Activated CD8-positive, alpha-beta T cell treated with anti-CD3 and anti-CD28 coated beads, Interleukin-2, amount 10 ng/mL, durations not matched to agents 7 days and 5 days (primary cell): ENCODE measurements around the gene ABCD4. TPM values are rescaled to one million over a fixed set of nuclear protein-coding genes. Genes with fewer than 3 reads are reported as not detected.

ENCODE experiments used
- ATAC-seq: fragments of 150-1000 bp; cut with Tn5 transposase; one replicate; pipeline ENCODE4 v1.10.0; 2021; ENCODE audit warnings: moderate library complexity
- CTCF ChIA-PET: fragments of 350-600 bp; sonication (Branson Sonifier 250); formaldehyde crosslinking; loops from one replicate; lab custom pipeline; 2021; ENCODE audit warnings: antibody characterized with exemption; lab: Charles Lee
- POLR2A ChIA-PET: fragments of 350-600 bp; sonication (Branson Sonifier 250); formaldehyde crosslinking; loops from one replicate; lab custom pipeline; 2021; ENCODE audit warnings: antibody characterized with exemption; lab: Charles Lee
- DNase-seq: peaks from one replicate; pipeline ENCODE4 v3.0.0-alpha.2; 2020
- H3K27ac Mint-ChIP-seq: one replicate; pipeline ENCODE4 v1.8.0; 2021; ENCODE audit warnings: mild to moderate bottlenecking, mixed read lengths
- H3K27me3 Mint-ChIP-seq: one replicate; pipeline ENCODE4 v1.8.0; 2021; ENCODE audit warnings: low read depth, mixed read lengths
- H3K36me3 Mint-ChIP-seq: one replicate; pipeline ENCODE4 v1.8.0; 2021; ENCODE audit warnings: low read depth, mixed read lengths
- H3K4me1 Mint-ChIP-seq: one replicate; pipeline ENCODE4 v1.8.0; 2021; ENCODE audit warnings: low read depth, mixed read lengths
- H3K4me3 Mint-ChIP-seq: one replicate; pipeline ENCODE4 v1.8.0; 2021; ENCODE audit warnings: mild to moderate bottlenecking, mixed read lengths
- H3K9me3 Mint-ChIP-seq: one replicate; pipeline ENCODE4 v1.8.0; 2022; ENCODE audit warnings: mixed read lengths; ENCODE audit not compliant: insufficient read depth
- total RNA-seq, 2 experiments: library from RNA; stranded (reverse); gene quantifications; one replicate each; pipeline ENCODE4 v1.2.3, GENCODE V29; 2021

Gene ABCD4
- total RNA-seq, 2 experiments from 2014 or later = 41.9 to 43.2 TPM

- H3K36me3 Mint-ChIP-seq = peaks cover 14% of the 10 kb centered on the region
- no peaks in the 10 kb centered on the region for H3K27me3 Mint-ChIP-seq
- no peak overlapping the region for H3K27ac Mint-ChIP-seq
- ChIA-PET CTCF (interaction anchor here (0.9 kb wide), 1 partner anchor 226 kb away, joined by 3 read pairs; no protein-coding TSS in a partner anchor), POLR2A (no interaction called here)
- ATAC-seq (no peak), DNase-seq (no peak)
- H3K4me3 Mint-ChIP-seq = no peak overlapping the region
- no peaks in the 10 kb centered on the region for H3K9me3 Mint-ChIP-seq
- peaks cover 22% of the 10 kb centered on the region for H3K4me1 Mint-ChIP-seq
Measured at GRCh38 chr14:74299061-74299545, 3.6 kb downstream of the ABCD4 start.

- H3K4me1 Mint-ChIP-seq = peaks cover 16% of the 10 kb centered on the region
- H3K9me3 Mint-ChIP-seq = no peaks in the 10 kb centered on the region
- ChIA-PET POLR2A (interaction anchor here (0.7 kb wide), 1 partner anchor 79 kb away, joined by 3 read pairs; no protein-coding TSS in a partner anchor), CTCF (interaction anchor here (0.6 to 1.1 kb wide), 2 partner anchors 50 to 607 kb away, joined by 3 to 4 read pairs; partner anchors contain the start of gene VRTN)
- H3K27ac Mint-ChIP-seq = no peak overlapping the region
- no peak overlapping the region for H3K4me3 Mint-ChIP-seq
- no peaks in the 10 kb centered on the region for H3K27me3 Mint-ChIP-seq
- DNase-seq (no peak), ATAC-seq (no peak)
- peaks cover 14% of the 10 kb centered on the region for H3K36me3 Mint-ChIP-seq
Measured at GRCh38 chr14:74297986-74298385, 4.7 kb downstream of the ABCD4 start.

GRCh38 chr14:74296037-74296467, 6.7 kb downstream of the ABCD4 start:
- ChIA-PET CTCF (interaction anchor here (1.0 to 1.4 kb wide), 2 partner anchors 15 to 44 kb away, joined by 3 to 5 read pairs; no protein-coding TSS in a partner anchor), POLR2A (interaction anchor here (0.7 kb wide), 1 partner anchor 50 kb away, joined by 4 read pairs; no protein-coding TSS in a partner anchor)
- Mint-ChIP-seq H3K9me3 (no peaks in the 10 kb centered on the region), H3K4me1 (peaks cover 6% of the 10 kb centered on the region), H3K4me3 (no peak overlapping the region), H3K36me3 (peaks cover 17% of the 10 kb centered on the region), H3K27ac (no peak overlapping the region), H3K27me3 (no peaks in the 10 kb centered on the region)
- ATAC-seq (no peak), DNase-seq (no peak)

- H3K4me3 Mint-ChIP-seq = no peak overlapping the region
Measured at GRCh38 chr14:74293606-74294005, 9.1 kb downstream of the ABCD4 start.

GRCh38 chr14:74292061-74292460, 10.7 kb downstream of the ABCD4 start:
- DNase-seq (no peak), ATAC-seq (no peak)
- Mint-ChIP-seq H3K9me3 (no peaks in the 10 kb centered on the region), H3K4me1 (no peaks in the 10 kb centered on the region), H3K4me3 (no peak overlapping the region), H3K27ac (no peak overlapping the region), H3K27me3 (no peaks in the 10 kb centered on the region), H3K36me3 (peaks cover 4% of the 10 kb centered on the region)
- CTCF ChIA-PET = no interaction called here
- POLR2A ChIA-PET = no interaction called here

More at GRCh38 chr14:74293606-74294005, 9.1 kb downstream of the ABCD4 start:
- peaks cover 9% of the 10 kb centered on the region for H3K36me3 Mint-ChIP-seq
- ATAC-seq (no peak), DNase-seq (no peak)
- no peaks in the 10 kb centered on the region for H3K4me1 Mint-ChIP-seq
- H3K9me3 Mint-ChIP-seq = no peaks in the 10 kb centered on the region
- CTCF ChIA-PET = interaction anchor here (2.0 kb wide), 1 partner anchor 8 kb away, joined by 4 read pairs; no protein-coding TSS in a partner anchor
- POLR2A ChIA-PET = no interaction called here
- H3K27ac Mint-ChIP-seq = no peak overlapping the region
- H3K27me3 Mint-ChIP-seq = no peaks in the 10 kb centered on the region

- no peaks in the 10 kb centered on the region for H3K27me3 Mint-ChIP-seq
- ChIA-PET POLR2A (no interaction called here), CTCF (interaction anchor here (0.8 kb wide), 1 partner anchor 10 kb away, joined by 3 read pairs; no protein-coding TSS in a partner anchor)
- H3K27ac Mint-ChIP-seq = no peak overlapping the region
- no peaks in the 10 kb centered on the region for H3K4me1 Mint-ChIP-seq
- no peak overlapping the region for H3K4me3 Mint-ChIP-seq
- peaks cover 10% of the 10 kb centered on the region for H3K36me3 Mint-ChIP-seq
- DNase-seq (peak; percentile 34), ATAC-seq (peak; percentile 50)
- no peaks in the 10 kb centered on the region for H3K9me3 Mint-ChIP-seq
Measured at GRCh38 chr14:74290415-74290814, 12.3 kb downstream of the ABCD4 start.

GRCh38 chr14:74289801-74290200, 12.9 kb downstream of the ABCD4 start:
- Mint-ChIP-seq H3K4me1 (no peaks in the 10 kb centered on the region), H3K36me3 (peaks cover 10% of the 10 kb centered on the region), H3K4me3 (no peak overlapping the region), H3K27me3 (no peaks in the 10 kb centered on the region), H3K27ac (no peak overlapping the region), H3K9me3 (no peaks in the 10 kb centered on the region)
- DNase-seq (no peak), ATAC-seq (no peak)
- CTCF ChIA-PET = no interaction called here
- POLR2A ChIA-PET = no interaction called here

GRCh38 chr14:74286736-74287135, 16.0 kb downstream of the ABCD4 start:
- ChIA-PET POLR2A (no interaction called here), CTCF (interaction anchor here (1.5 kb wide), 1 partner anchor 9 kb away, joined by 4 read pairs; no protein-coding TSS in a partner anchor)
- no peak for ATAC-seq
- no peak for DNase-seq
- H3K27me3 Mint-ChIP-seq = no peaks in the 10 kb centered on the region
- H3K4me3 Mint-ChIP-seq = no peak overlapping the region
- no peak overlapping the region for H3K27ac Mint-ChIP-seq
- H3K9me3 Mint-ChIP-seq = no peaks in the 10 kb centered on the region
- no peaks in the 10 kb centered on the region for H3K4me1 Mint-ChIP-seq
- H3K36me3 Mint-ChIP-seq = peaks cover 18% of the 10 kb centered on the region

- Mint-ChIP-seq H3K27ac (no peak overlapping the region), H3K4me1 (no peaks in the 10 kb centered on the region), H3K9me3 (peaks cover 5% of the 10 kb centered on the region), H3K36me3 (peaks cover 11% of the 10 kb centered on the region), H3K4me3 (no peak overlapping the region), H3K27me3 (no peaks in the 10 kb centered on the region)
- ATAC-seq = no peak
- no peak for DNase-seq
- ChIA-PET CTCF (interaction anchor here (1.2 kb wide), 1 partner anchor 11 kb away, joined by 3 read pairs; no protein-coding TSS in a partner anchor), POLR2A (no interaction called here)
Measured at GRCh38 chr14:74281069-74281468, 21.7 kb downstream of the ABCD4 start.

- CTCF ChIA-PET = interaction anchor here (1.2 to 1.4 kb wide), 3 partner anchors 8 to 26 kb away, joined by 3 to 4 read pairs (median 4); no protein-coding TSS in a partner anchor
- Mint-ChIP-seq H3K27me3 (no peaks in the 10 kb centered on the region), H3K4me3 (no peak overlapping the region), H3K27ac (no peak overlapping the region), H3K9me3 (peaks cover 5% of the 10 kb centered on the region), H3K4me1 (peaks cover 4% of the 10 kb centered on the region), H3K36me3 (peaks cover 3% of the 10 kb centered on the region)
- POLR2A ChIA-PET = no interaction called here
- no peak for ATAC-seq
- no peak for DNase-seq
Measured at GRCh38 chr14:74278080-74278479, 24.7 kb downstream of the ABCD4 start.

GRCh38 chr14:74275241-74275841, 27.4 kb downstream of the ABCD4 start:
- Mint-ChIP-seq H3K4me1 (peaks cover 4% of the 10 kb centered on the region), H3K27ac (no peak overlapping the region), H3K9me3 (peaks cover 5% of the 10 kb centered on the region), H3K36me3 (no peaks in the 10 kb centered on the region), H3K27me3 (peaks cover 2% of the 10 kb centered on the region), H3K4me3 (no peak overlapping the region)
- no peak for DNase-seq
- ChIA-PET CTCF (no interaction called here), POLR2A (no interaction called here)
- ATAC-seq = no peak

GRCh38 chr14:74271365-74271764, 31.4 kb downstream of the ABCD4 start:
- Mint-ChIP-seq H3K27me3 (peaks cover 5% of the 10 kb centered on the region), H3K27ac (no peak overlapping the region), H3K4me1 (peaks cover 4% of the 10 kb centered on the region), H3K36me3 (no peaks in the 10 kb centered on the region), H3K9me3 (no peaks in the 10 kb centered on the region), H3K4me3 (no peak overlapping the region)
- ATAC-seq = no peak
- ChIA-PET POLR2A (no interaction called here), CTCF (interaction anchor here (2.6 kb wide), 1 partner anchor 14 kb away, joined by 9 read pairs; no protein-coding TSS in a partner anchor)
- no peak for DNase-seq
